Peyer's patch (tissue), 4 donors: ENCODE measurements around the gene DCUN1D3. TPM values are rescaled to one million over a fixed set of nuclear protein-coding genes. Genes with fewer than 3 reads are reported as not detected.
A peak's percentile ranks its signal among the peaks of the same experiment; 100 is the strongest.
"Not testable (repeated sequence)": the region's sequence is repeated elsewhere in the genome, so short reads cannot be mapped to it uniquely, and the experiment has no call there.

Experiments used
- DNase-seq, 3 donors: peaks; one replicate each; pipeline ENCODE4 v3.0.0-alpha.2; 2017 to 2019
- H3K27ac ChIP-seq, 4 donors: fragments of 200-600 bp; sonication (generic); one replicate each; pipeline ENCODE4 v1.5.1; 2016 to 2019
- H3K27me3 ChIP-seq, 2 donors: fragments of 200-600 bp; sonication (generic); one replicate each; pipeline ENCODE4 v1.5.1; 2019
- H3K36me3 ChIP-seq, 3 donors: fragments of 200-600 bp; sonication (generic); one replicate each; pipeline ENCODE4 v1.5.1; 2016 to 2019
- H3K4me1 ChIP-seq, 4 donors: fragments of 200-600 bp; sonication (generic); one replicate each; pipeline ENCODE4 v1.5.1; 2016 to 2019
- H3K4me3 ChIP-seq, 4 donors: fragments of 200-600 bp; sonication (generic); 1 replicate in 3 of 4; 2 replicates in 1 of 4; pipeline ENCODE4 v1.5.1; 2016 to 2019; ENCODE audit warnings: mild to moderate bottlenecking in 1 of 4
- H3K9me3 ChIP-seq, 4 donors: fragments of 200-600 bp; sonication (generic); one replicate each; pipeline ENCODE4 v1.5.1; 2016 to 2019; ENCODE audit warnings: mild to moderate bottlenecking in 1 of 4
- POLR2A ChIP-seq, 2 donors: fragments of 450-650 bp; IDR thresholded peaks; one replicate each; pipeline ENCODE4 v1.5.1; 2017; ENCODE audit warnings: antibody characterized with exemption in 2 of 2, mild to moderate bottlenecking in 2 of 2, moderate library complexity in 2 of 2
- total RNA-seq, 4 donors: library from RNA; depleted of rRNA; stranded (reverse); fragments of >200 nt; gene quantifications; one replicate each; pipeline ENCODE4 v1.1.0, GENCODE V29; 2016
- TF ChIP-seq, protein P1 (sequence below), 6 experiments: fragments of 450-650 bp in 4 of 6; fragments of 200-600 bp in 2 of 6; sonication (generic) in 1 of 6; IDR thresholded peaks; one replicate each; pipeline ENCODE4 v1.5.1; 2017 to 2019; ENCODE audit warnings: antibody characterized with exemption in 6 of 6, mild to moderate bottlenecking in 3 of 6, moderate library complexity in 1 of 6

Gene DCUN1D3, protein sequence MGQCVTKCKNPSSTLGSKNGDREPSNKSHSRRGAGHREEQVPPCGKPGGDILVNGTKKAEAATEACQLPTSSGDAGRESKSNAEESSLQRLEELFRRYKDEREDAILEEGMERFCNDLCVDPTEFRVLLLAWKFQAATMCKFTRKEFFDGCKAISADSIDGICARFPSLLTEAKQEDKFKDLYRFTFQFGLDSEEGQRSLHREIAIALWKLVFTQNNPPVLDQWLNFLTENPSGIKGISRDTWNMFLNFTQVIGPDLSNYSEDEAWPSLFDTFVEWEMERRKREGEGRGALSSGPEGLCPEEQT
- 10 to 100 TPM in 1 of 4 donors, 1 to 10 TPM in 3; 6.5 to 12.2 (median 9.5) TPM for total RNA-seq

DNA sequence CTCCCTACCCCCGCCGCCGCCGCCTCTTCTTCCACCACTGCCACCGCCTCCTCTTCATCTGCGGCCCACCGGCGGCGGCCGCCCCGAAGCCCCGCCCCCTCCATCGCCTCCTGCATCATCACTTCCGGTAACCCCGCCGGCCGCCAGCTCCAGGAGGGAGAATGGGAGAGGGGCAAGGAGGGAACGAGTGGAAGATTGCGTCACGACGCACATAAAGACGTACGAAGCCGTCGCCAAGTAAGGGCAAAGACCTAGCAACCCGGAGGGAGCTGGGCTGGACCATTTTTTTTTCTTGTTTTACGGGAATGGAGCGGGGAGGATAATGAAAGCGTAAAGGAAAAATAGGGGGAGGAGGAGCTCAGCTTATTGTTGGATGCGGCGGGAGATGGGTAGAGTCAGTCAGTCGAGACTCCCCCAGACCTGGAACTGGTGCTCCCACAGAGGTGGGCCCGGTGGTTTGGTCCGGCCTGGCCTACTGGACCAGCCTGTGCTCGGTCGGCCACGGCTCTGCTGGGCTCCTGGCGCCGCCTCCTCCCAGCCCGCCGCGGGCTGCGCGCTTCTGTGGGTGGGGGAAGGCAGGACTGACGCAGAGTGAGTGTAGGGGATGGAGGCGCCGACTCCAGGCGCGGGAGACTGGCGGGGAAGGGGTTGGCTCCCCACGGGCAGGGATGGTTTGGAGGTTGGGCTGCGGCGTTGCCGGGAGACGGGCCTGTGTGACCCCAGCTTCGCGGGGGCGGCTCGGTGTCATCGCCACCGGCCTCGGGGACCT, at the start of gene DCUN1D3, which contains the start of gene LYRM1:
Gene DCUN1D3 (minus strand): TSS at position 60 of the 769 bp plus-strand sequence. CDS start 37,820 bp downstream, outside the sequence.
Gene LYRM1 (plus strand): TSS at position 473 of the 769 bp plus-strand sequence. CDS start 14,785 bp downstream, outside the sequence.
- peaks cover 0 to 4% (median 0%) of the 10 kb centered on the region in 3 donors for H3K36me3 ChIP-seq
- DNase-seq, result peak; percentile 87 to 97 (median 93)
- H3K27ac ChIP-seq, result peak within 1 kb of the TSS; percentile 88 to 94 (median 92)
- peak within 1 kb of the TSS; percentile 65 to 92 (median 79) for H3K4me3 ChIP-seq
- H3K9me3 ChIP-seq, result no peaks in the 10 kb centered on the region
- TF ChIP-seq POLR2A (IDR thresholded peaks at IDR 0.05), result peak; percentile 75 to 81
- TF ChIP-seq, protein P1, sequence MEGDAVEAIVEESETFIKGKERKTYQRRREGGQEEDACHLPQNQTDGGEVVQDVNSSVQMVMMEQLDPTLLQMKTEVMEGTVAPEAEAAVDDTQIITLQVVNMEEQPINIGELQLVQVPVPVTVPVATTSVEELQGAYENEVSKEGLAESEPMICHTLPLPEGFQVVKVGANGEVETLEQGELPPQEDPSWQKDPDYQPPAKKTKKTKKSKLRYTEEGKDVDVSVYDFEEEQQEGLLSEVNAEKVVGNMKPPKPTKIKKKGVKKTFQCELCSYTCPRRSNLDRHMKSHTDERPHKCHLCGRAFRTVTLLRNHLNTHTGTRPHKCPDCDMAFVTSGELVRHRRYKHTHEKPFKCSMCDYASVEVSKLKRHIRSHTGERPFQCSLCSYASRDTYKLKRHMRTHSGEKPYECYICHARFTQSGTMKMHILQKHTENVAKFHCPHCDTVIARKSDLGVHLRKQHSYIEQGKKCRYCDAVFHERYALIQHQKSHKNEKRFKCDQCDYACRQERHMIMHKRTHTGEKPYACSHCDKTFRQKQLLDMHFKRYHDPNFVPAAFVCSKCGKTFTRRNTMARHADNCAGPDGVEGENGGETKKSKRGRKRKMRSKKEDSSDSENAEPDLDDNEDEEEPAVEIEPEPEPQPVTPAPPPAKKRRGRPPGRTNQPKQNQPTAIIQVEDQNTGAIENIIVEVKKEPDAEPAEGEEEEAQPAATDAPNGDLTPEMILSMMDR (IDR thresholded peaks at IDR 0.05), result no peak
- H3K27me3 ChIP-seq, result no peaks in the 10 kb centered on the region
- peaks cover 0 to 54% (median 14%) of the 10 kb centered on the region in 4 donors for H3K4me1 ChIP-seq

DNA sequence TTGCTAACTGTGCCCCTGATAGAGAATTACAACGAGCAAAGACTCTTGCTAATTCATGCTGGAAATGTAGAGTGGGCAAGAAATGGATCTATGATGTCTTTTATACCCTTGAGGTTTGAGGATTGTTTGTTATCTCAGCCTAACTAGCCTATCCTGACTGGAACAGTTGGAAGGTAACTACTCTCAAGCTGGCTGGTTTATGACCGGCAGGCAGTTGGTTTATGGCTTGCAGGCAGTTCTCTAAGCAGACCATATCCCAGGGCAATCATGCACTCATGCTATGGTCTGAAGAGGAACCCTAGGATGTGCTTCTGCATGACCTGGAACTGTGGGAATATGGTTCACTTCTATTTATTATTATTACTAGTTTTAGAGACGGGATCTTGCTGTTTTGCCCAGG, 49.5 kb upstream of the DCUN1D3 start:
- TF ChIP-seq, protein P1 (IDR thresholded peaks at IDR 0.05), result no peak
- Histone ChIP-seq H3K36me3 (no peaks in the 10 kb centered on the region), H3K9me3 (no peaks in the 10 kb centered on the region), H3K4me3 (no peak overlapping the region), H3K4me1 (no peaks in the 10 kb centered on the region), H3K27me3 (no peaks in the 10 kb centered on the region), H3K27ac (no peak overlapping the region)
- no peak for DNase-seq

DNA sequence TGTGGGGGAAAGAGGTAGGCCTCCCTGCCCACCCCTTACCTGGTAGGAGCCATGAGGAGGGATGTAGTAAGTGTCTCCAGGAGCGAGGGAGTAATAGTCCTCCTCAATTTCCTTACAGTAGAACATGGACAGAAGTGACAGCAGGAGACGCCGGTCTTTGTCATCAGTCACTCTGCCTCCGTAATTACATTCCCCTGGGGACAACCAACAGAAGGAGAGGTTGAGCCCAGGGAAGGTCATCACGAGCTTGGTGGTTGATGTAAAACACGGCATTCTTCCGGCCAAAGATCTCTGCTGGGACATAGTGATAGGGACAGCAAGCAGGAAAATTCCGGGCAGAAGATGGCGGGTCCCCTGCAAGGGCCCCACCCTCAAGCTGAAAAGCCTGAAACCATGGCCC, 48.3 kb upstream of the DCUN1D3 start:
- Histone ChIP-seq H3K4me1 (no peaks in the 10 kb centered on the region), H3K27me3 (no peaks in the 10 kb centered on the region), H3K36me3 (no peaks in the 10 kb centered on the region), H3K9me3 (no peaks in the 10 kb centered on the region), H3K4me3 (no peak overlapping the region), H3K27ac (no peak overlapping the region)
- TF ChIP-seq, protein P1 (IDR thresholded peaks at IDR 0.05), result no peak
- TF ChIP-seq POLR2A (IDR thresholded peaks at IDR 0.05), result no peak
- no peak for DNase-seq

DNA sequence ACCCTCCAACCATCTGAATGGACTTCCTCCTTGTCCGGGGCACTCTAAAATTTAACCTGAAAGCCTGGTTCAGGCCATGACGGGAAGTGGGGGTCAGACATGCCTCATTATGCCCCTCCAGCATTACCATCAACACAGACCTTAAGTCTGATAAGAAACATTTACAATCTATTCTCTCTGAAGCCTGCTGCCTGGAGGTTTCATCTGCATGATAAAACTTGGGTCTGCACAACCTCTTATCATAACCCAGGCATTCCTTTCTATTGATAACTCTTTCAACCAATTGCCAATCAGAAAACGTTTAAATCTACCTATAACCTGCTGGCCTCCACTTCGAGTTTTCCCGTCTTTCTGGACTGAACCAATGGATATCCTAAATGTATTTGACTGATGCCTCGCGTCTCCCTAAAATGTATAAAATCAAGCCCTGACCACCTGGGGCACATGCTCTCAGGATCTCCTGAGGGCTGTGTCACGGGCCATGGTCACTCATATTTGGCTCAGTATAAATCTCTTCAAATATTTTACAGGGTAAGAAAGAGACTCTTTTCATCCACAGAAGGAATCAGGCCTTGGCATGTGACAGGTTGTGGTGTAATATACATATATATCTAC, 46.0 kb upstream of the DCUN1D3 start:
- no peaks in the 10 kb centered on the region for H3K27me3 ChIP-seq
- DNase-seq, result no peak
- H3K4me1 ChIP-seq, result no peaks in the 10 kb centered on the region
- no peaks in the 10 kb centered on the region for H3K36me3 ChIP-seq
- H3K27ac ChIP-seq, result no peak overlapping the region
- H3K4me3 ChIP-seq, result no peak overlapping the region
- no peak for TF ChIP-seq POLR2A (IDR thresholded peaks at IDR 0.05)
- TF ChIP-seq, protein P1 (IDR thresholded peaks at IDR 0.05), result no peak
- H3K9me3 ChIP-seq, result no peaks in the 10 kb centered on the region

DNA sequence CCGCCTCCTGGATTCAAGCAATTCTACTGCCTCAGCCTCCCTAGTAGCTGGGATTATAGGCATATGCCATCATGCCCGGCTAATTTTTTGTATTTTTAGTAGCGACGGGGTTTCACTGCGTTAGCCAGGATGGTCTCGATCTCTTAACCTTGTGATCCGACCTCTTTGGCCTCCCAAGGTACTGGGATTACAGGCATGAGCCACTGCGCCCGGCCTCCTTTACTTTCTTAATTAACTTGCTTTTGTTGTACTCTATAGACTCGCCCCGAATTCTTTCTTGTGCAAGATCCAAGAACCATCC, 45.4 kb upstream of the DCUN1D3 start:
- not testable (repeated sequence) for H3K27me3 ChIP-seq, H3K9me3 ChIP-seq, DNase-seq, H3K4me3 ChIP-seq, H3K36me3 ChIP-seq, H3K4me1 ChIP-seq, H3K27ac ChIP-seq
